Gastroesophageal sphincter (tissue), 4 donors: ENCODE measurements around the gene CCDC91. TPM values are rescaled to one million over a fixed set of nuclear protein-coding genes. Genes with fewer than 3 reads are reported as not detected.

Source experiments
- ATAC-seq: fragments of 150-250 bp; one replicate; pipeline ENCODE4 v1.9.1; 2016; ENCODE audit warnings: mild to moderate bottlenecking, moderate library complexity
- H3K27ac ChIP-seq, 4 donors: fragments of 200-600 bp; sonication (generic) in 3 of 4; 1 replicate in 3 of 4; 2 replicates in 1 of 4; pipeline ENCODE4 v1.5.1; 2016 to 2019
- H3K27me3 ChIP-seq: fragments of 200-600 bp; sonication (generic); one replicate; pipeline ENCODE4 v1.5.1; 2019
- H3K36me3 ChIP-seq, 2 donors: fragments of 200-600 bp; sonication (generic); one replicate each; pipeline ENCODE4 v1.5.1; 2019; ENCODE audit warnings: control low read depth in 1 of 2
- H3K4me1 ChIP-seq, 3 donors: fragments of 200-600 bp; sonication (generic); 1 replicate in 2 of 3; 2 replicates in 1 of 3; pipeline ENCODE4 v1.5.1; 2016 to 2019; ENCODE audit warnings: control low read depth in 2 of 3
- H3K4me3 ChIP-seq, 2 donors: fragments of 200-600 bp; sonication (generic); one replicate each; pipeline ENCODE4 v1.5.1; 2019; ENCODE audit warnings: mild to moderate bottlenecking in 1 of 2, moderate library complexity in 1 of 2
- H3K9me3 ChIP-seq, 3 donors: fragments of 200-600 bp; sonication (generic); one replicate each; pipeline ENCODE4 v1.5.1; 2017 to 2019; ENCODE audit warnings: control low read depth in 2 of 3
- CTCF ChIP-seq, 4 experiments: fragments of 200-600 bp in 2 of 4; fragments of 450-650 bp in 2 of 4; sonication (generic) in 1 of 4; IDR thresholded peaks; one replicate each; pipeline ENCODE4 v1.5.1; 2017 to 2019; ENCODE audit warnings: antibody characterized with exemption in 4 of 4, mild to moderate bottlenecking in 2 of 4, moderate library complexity in 2 of 4
- EP300 ChIP-seq: sonication (generic); formaldehyde crosslinking; IDR thresholded peaks from one replicate; pipeline ENCODE4 v1.6.1; 2017; ENCODE audit warnings: antibody characterized with exemption, mild to moderate bottlenecking
- POLR2A ChIP-seq, 2 donors: fragments of 450-650 bp; IDR thresholded peaks; one replicate each; pipeline ENCODE4 v1.6.1; 2017; ENCODE audit warnings: antibody characterized with exemption in 2 of 2, mild to moderate bottlenecking in 2 of 2, moderate library complexity in 1 of 2
- POLR2AphosphoS5 ChIP-seq: sonication (generic); formaldehyde crosslinking; IDR thresholded peaks from one replicate; pipeline ENCODE4 v1.6.1; 2017; ENCODE audit warnings: antibody characterized with exemption
- WGBS, 2 donors: methylation state at CpG; one replicate each; pipeline ENCODE4 v1.1.5; 2018; ENCODE audit warnings: low coverage in 1 of 2; 5-methylcytosine and 5-hydroxymethylcytosine counted together
- small RNA-seq, 4 donors: library from RNA; depleted of rRNA; stranded (forward); fragments of <200 nt; gene quantifications; one replicate each; pipeline ENCODE3, GENCODE V24; 2016
- total RNA-seq, 4 donors: library from RNA; depleted of rRNA; stranded (reverse); fragments of >200 nt; gene quantifications; one replicate each; pipeline ENCODE4 v1.1.0, GENCODE V29; 2016

The CCDC91 gene
- total RNA-seq, 4 donors from 2014 or later: 53.1 to 93.4 (median 64.0) TPM

DNA sequence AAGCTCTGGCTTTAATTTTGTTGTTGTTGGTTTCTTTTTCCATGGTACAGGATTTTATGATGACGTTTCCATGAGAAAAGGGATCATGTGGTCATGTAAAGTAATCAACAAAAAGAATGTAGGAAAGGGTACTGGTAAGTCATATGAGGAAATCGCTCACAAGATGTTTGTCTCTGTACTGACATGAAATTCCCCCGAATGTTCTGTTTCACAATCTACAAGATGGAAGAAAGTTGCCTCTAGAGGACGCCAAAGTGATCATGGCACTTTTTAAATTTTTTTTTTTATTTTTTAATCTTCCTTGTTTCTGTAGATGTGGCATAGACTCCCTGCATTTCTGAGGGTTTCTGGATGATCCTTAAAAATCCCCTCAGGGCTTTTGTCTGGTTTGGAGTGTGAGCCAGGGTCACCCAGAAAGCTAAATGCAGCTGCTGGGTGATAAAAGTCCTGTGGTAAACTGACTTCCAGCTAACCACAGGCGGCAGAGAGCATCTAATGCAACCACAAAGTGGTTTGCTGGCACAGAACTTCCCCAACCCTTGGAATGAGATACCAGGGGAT lies 393.5 kb downstream of the CCDC91 start:
- WGBS, 2 donors: 74 to 82% methylated on average over 4 to 5 of the region's 5 CpGs
- H3K36me3 ChIP-seq: no peaks in the 10 kb centered on the region
- no peak for ATAC-seq

DNA sequence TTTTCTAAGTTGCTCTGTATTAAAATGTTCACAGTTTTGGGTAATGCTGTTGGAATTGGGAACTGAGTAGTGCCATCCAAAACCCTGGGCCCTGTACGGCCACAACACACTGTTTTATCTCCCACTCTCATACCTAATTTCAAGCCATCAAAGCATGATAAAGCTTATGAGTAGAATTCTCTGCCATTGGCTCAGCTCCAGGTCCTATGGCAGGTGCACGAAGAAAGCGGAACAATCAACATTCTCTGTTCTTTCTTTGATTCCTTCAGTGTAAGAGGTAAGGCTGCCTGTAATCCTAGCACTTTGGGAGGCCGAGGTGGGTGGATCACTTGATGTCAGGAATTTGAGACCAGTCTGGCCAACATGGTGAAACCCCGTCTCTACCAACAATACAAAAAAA lies 394.9 kb downstream of the CCDC91 start:
- Histone ChIP-seq H3K9me3 (no peaks in the 10 kb centered on the region), H3K4me3 (no peak overlapping the region), H3K27ac (no peak overlapping the region), H3K36me3 (no peaks in the 10 kb centered on the region), H3K4me1 (no peaks in the 10 kb centered on the region), H3K27me3 (no peaks in the 10 kb centered on the region)
- WGBS, 2 donors: 75 to 89% methylated on average over 4 to 5 of the region's 5 CpGs
- no peak for ATAC-seq
- no peak for TF ChIP-seq POLR2AphosphoS5
- no peak for TF ChIP-seq CTCF (IDR thresholded peaks at IDR 0.05)
- no peak for TF ChIP-seq EP300
- no peak for TF ChIP-seq POLR2A (IDR thresholded peaks at IDR 0.05)

More for the DNA sequence above, 393.5 kb downstream of the CCDC91 start:
- H3K4me1 ChIP-seq: peaks cover 0 to 9% (median 3%) of the 10 kb centered on the region in 3 donors
- no peaks in the 10 kb centered on the region for H3K9me3 ChIP-seq
- TF ChIP-seq POLR2A (IDR thresholded peaks at IDR 0.05) (no peak), POLR2AphosphoS5 (no peak), CTCF (IDR thresholded peaks at IDR 0.05) (no peak), EP300 (no peak)
- no peak overlapping the region for H3K27ac ChIP-seq
- no peak overlapping the region for H3K4me3 ChIP-seq
- H3K27me3 ChIP-seq: no peaks in the 10 kb centered on the region

GRCh38 chr12:28586481-28586880 lies 396.2 kb downstream of the CCDC91 start:
- no peaks in the 10 kb centered on the region for H3K4me1 ChIP-seq
- H3K27ac ChIP-seq: no peak overlapping the region
- WGBS, 2 donors: 70 to 73% methylated on average over 2 to 3 of the region's 3 CpGs
- no peaks in the 10 kb centered on the region for H3K36me3 ChIP-seq
- no peaks in the 10 kb centered on the region for H3K27me3 ChIP-seq
- no peak for TF ChIP-seq POLR2A (IDR thresholded peaks at IDR 0.05)
- no peak overlapping the region for H3K4me3 ChIP-seq
- ATAC-seq: no peak
- no peaks in the 10 kb centered on the region for H3K9me3 ChIP-seq

DNA sequence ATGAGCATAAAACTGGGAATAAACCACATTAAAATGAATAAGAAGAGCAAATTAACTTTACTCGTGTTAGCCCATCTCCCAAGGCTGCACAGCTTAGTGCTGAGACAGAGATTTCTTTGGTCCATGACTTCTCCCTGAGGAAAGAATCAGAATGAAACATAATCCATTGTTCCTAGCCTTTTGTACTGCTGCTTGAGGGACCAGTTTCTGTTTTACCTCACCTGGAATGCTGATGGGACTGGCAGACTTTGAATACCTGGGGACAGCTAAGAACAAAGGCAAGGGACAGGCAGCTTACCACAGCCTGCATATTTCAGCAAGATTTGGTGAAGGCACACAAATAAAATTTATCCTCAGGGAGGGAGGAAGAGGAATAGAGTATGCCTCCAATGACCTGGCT lies 401.6 kb downstream of the CCDC91 start:
- ATAC-seq: no peak
- no peak overlapping the region for H3K4me3 ChIP-seq
- WGBS, 2 donors: 75 to 100% methylated on average over 1 of the region's 1 CpG

More for the DNA sequence above, 401.6 kb downstream of the CCDC91 start:
- H3K27ac ChIP-seq: no peak overlapping the region
- H3K4me1 ChIP-seq: no peaks in the 10 kb centered on the region
- H3K9me3 ChIP-seq: peaks cover 0 to 18% (median 0%) of the 10 kb centered on the region in 3 donors
- TF ChIP-seq POLR2AphosphoS5 (no peak), EP300 (no peak), POLR2A (IDR thresholded peaks at IDR 0.05) (no peak), CTCF (IDR thresholded peaks at IDR 0.05) (no peak)
- H3K36me3 ChIP-seq: no peaks in the 10 kb centered on the region
- H3K27me3 ChIP-seq: no peaks in the 10 kb centered on the region

Small RNAs within 50 kb of the gene (small RNA-seq; reads per million reads assigned to genes)
- 1.8 to 26.7 (median 10.2) reads per million in 4 donors for gene RNA5SP355
- gene RNU4-54P: 0 reads per million in 4 donors

Other genes starting within 250 kb of the CCDC91 start
- 1 to 10 TPM in 3 of 4 donors, under 1 TPM in 1; 0.47 to 3.3 (median 1.9) TPM for gene PTHLH, start 217.7 kb upstream of the CCDC91 start, total RNA-seq